HG03354 (cell line): Measurements from ENCODE around the gene DIS3L2.

Source experiments
- ATAC-seq: cut with Tn5 transposase; IDR thresholded peaks from one replicate; pipeline ENCODE4 v1.9.1; 2021; ENCODE audit warnings: mild to moderate bottlenecking; ENCODE audit not compliant: unreplicated experiment, poor library complexity, severe bottlenecking

Gene DIS3L2

GRCh38 chr2:231927566-231927890 lies 34.0 kb upstream of the DIS3L2 start:
- ATAC-seq = no peak

GRCh38 chr2:231928481-231928880 lies 33.0 kb upstream of the DIS3L2 start:
- no peak for ATAC-seq

- ATAC-seq = no peak
These were observed 32.4 kb upstream of the DIS3L2 start for GRCh38 chr2:231928901-231929725.

- ATAC-seq = no peak
These were observed 31.4 kb upstream of the DIS3L2 start for GRCh38 chr2:231929961-231930592.

GRCh38 chr2:231930593-231931281 lies 30.8 kb upstream of the DIS3L2 start:
- ATAC-seq = no peak

- ATAC-seq = no peak
These were observed 30.0 kb upstream of the DIS3L2 start for GRCh38 chr2:231931481-231931915.

GRCh38 chr2:231932711-231932970 lies 28.9 kb upstream of the DIS3L2 start:
- no peak for ATAC-seq

- ATAC-seq = no peak
These were observed 28.3 kb upstream of the DIS3L2 start for GRCh38 chr2:231932985-231933915.

- ATAC-seq = peak; percentile 50
These were observed 27.6 kb upstream of the DIS3L2 start for GRCh38 chr2:231933916-231934401.

- no peak for ATAC-seq
These were observed 26.9 kb upstream of the DIS3L2 start for GRCh38 chr2:231934441-231935206.

- no peak for ATAC-seq
These were observed 26.3 kb upstream of the DIS3L2 start for GRCh38 chr2:231935207-231935524.

GRCh38 chr2:231935815-231936214 lies 25.7 kb upstream of the DIS3L2 start:
- ATAC-seq = no peak

GRCh38 chr2:231936491-231936890 lies 25.0 kb upstream of the DIS3L2 start:
- ATAC-seq = no peak

GRCh38 chr2:231937057-231937456 lies 24.5 kb upstream of the DIS3L2 start:
- no peak for ATAC-seq

GRCh38 chr2:231939022-231939421 lies 22.5 kb upstream of the DIS3L2 start:
- ATAC-seq = no peak

GRCh38 chr2:231940795-231941194 lies 20.7 kb upstream of the DIS3L2 start:
- no peak for ATAC-seq

- ATAC-seq = no peak
These were observed 19.8 kb upstream of the DIS3L2 start for GRCh38 chr2:231941673-231942072.

GRCh38 chr2:231942180-231942579 lies 19.3 kb upstream of the DIS3L2 start:
- ATAC-seq = no peak

GRCh38 chr2:231946241-231946814 lies 15.2 kb upstream of the DIS3L2 start:
- no peak for ATAC-seq
